Neural cell (in vitro differentiated cells): Measurements from ENCODE around the gene MACROD1. TPM values are rescaled to one million over a fixed set of nuclear protein-coding genes. Genes with fewer than 3 reads are reported as not detected.

Experiments used
- H2AFZ ChIP-seq: fragments of 200-600, 300-800 bp; sonication (generic), shearing (Covaris generic); 2 replicates; pipeline ENCODE4 v1.6.0; 2014; ENCODE audit warnings: low read depth, mild to moderate bottlenecking, antibody characterized with exemption, low read length, moderate library complexity
- H3F3A ChIP-seq: fragments of 200-600 bp; shearing (Covaris generic); 2 replicates; pipeline ENCODE4 v1.6.1; 2016; ENCODE audit warnings: mild to moderate bottlenecking, moderate library complexity, mixed read lengths, antibody characterized with exemption, low read length; ENCODE audit not compliant: insufficient read depth, poor library complexity, severe bottlenecking
- H3K27ac ChIP-seq: fragments of 200-600, 300-800 bp; sonication (generic), shearing (Covaris generic); 2 replicates; pipeline ENCODE4 v1.5.1; 2014; ENCODE audit warnings: mild to moderate bottlenecking, low read length, moderate library complexity
- H3K27me3 ChIP-seq: fragments of 300-800, 200-600 bp; sonication (generic), shearing (Covaris generic); 2 replicates; pipeline ENCODE4 v1.6.0; 2014; ENCODE audit warnings: mild to moderate bottlenecking, low read depth, low read length, moderate library complexity; ENCODE audit not compliant: insufficient read depth
- H3K36me3 ChIP-seq: fragments of 300-800, 200-600 bp; sonication (generic), shearing (Covaris generic); 2 replicates; pipeline ENCODE4 v1.5.1; 2014; ENCODE audit warnings: mild to moderate bottlenecking, antibody characterized with exemption, low read length, moderate library complexity; ENCODE audit not compliant: insufficient read depth
- H3K4me2 ChIP-seq: fragments of 300-800, 200-600 bp; sonication (generic), shearing (Covaris generic); 2 replicates; pipeline ENCODE4 v1.6.0; 2014; ENCODE audit warnings: mild to moderate bottlenecking, low read length
- H3K4me3 ChIP-seq: fragments of 300-800, 200-600 bp; sonication (generic), shearing (Covaris generic); 2 replicates; pipeline ENCODE4 v1.5.1; 2014; ENCODE audit warnings: mild to moderate bottlenecking, low read length, moderate library complexity
- H3K79me2 ChIP-seq: fragments of 200-600 bp; shearing (Covaris generic); replicated peaks from 2 replicates; pipeline ENCODE4 v1.6.0; 2014; ENCODE audit warnings: mild to moderate bottlenecking, low read length, moderate library complexity; ENCODE audit not compliant: insufficient read depth
- H3K9ac ChIP-seq: fragments of 300-800, 200-600 bp; sonication (generic), shearing (Covaris generic); 2 replicates; pipeline ENCODE4 v1.6.1; 2016; ENCODE audit warnings: mild to moderate bottlenecking, low read length, mixed read lengths
- H3K9me2 ChIP-seq: fragments of 200-600 bp; shearing (Covaris generic); 2 replicates; pipeline ENCODE4 v1.6.1; 2016; ENCODE audit warnings: mild to moderate bottlenecking, low read length, mixed read lengths; ENCODE audit not compliant: insufficient read depth
- H3K9me3 ChIP-seq: fragments of 200-600, 300-800 bp; sonication (generic), shearing (Covaris generic); 2 replicates; pipeline ENCODE4 v1.6.1; 2016; ENCODE audit warnings: mild to moderate bottlenecking, mixed run types, low read length, moderate library complexity, mixed read lengths
- H4K20me1 ChIP-seq: fragments of 200-600 bp; shearing (Covaris generic); 2 replicates; pipeline ENCODE4 v1.6.1; 2016; ENCODE audit warnings: mild to moderate bottlenecking, mixed run types; ENCODE audit not compliant: insufficient read depth
- EP300 ChIP-seq: fragments of 450-650 bp; conservative IDR thresholded peaks from 2 replicates; pipeline ENCODE4 v1.6.1; 2014; ENCODE audit warnings: antibody characterized with exemption, mild to moderate bottlenecking, moderate library complexity; ENCODE audit not compliant: poor library complexity, severe bottlenecking
- EZH2 ChIP-seq: fragments of 200-600, 300-800 bp; shearing (Covaris generic), sonication (generic); IDR thresholded peaks from 2 replicates; pipeline ENCODE4 v1.6.1; 2014; ENCODE audit warnings: antibody characterized with exemption, low read length, borderline replicate concordance, mild to moderate bottlenecking; ENCODE audit not compliant: insufficient read depth, poor library complexity, severe bottlenecking
- MXI1 ChIP-seq: fragments of 450-650 bp; conservative IDR thresholded peaks from 2 replicates; pipeline ENCODE4 v1.6.1; 2014; ENCODE audit warnings: antibody characterized with exemption, mild to moderate bottlenecking; ENCODE audit not compliant: poor library complexity, severe bottlenecking
- POLR2AphosphoS5 ChIP-seq: IDR thresholded peaks from 2 replicates; pipeline ENCODE4 v1.6.1; 2012
- RAD21 ChIP-seq: fragments of 450-650 bp; conservative IDR thresholded peaks from 2 replicates; pipeline ENCODE4 v1.6.1; 2014; ENCODE audit warnings: antibody characterized with exemption, mild to moderate bottlenecking, moderate library complexity
- SMC3 ChIP-seq: fragments of 450-650 bp; conservative IDR thresholded peaks from 2 replicates; pipeline ENCODE4 v1.6.1; 2014; ENCODE audit warnings: antibody characterized with exemption, mild to moderate bottlenecking, moderate library complexity; ENCODE audit not compliant: poor library complexity
- TAF1 ChIP-seq: IDR thresholded peaks from 2 replicates; pipeline ENCODE4 v1.6.1; 2012; ENCODE audit warnings: low read depth
- polyA plus RNA-seq: library from polyadenylated mRNA; depleted of rRNA; stranded (reverse); fragments of >200 nt; gene quantifications from 2 replicates; pipeline ENCODE4 v1.2.3, GENCODE V29; 2014
- TF ChIP-seq, protein P1 (sequence below): IDR thresholded peaks from 2 replicates; pipeline ENCODE4 v1.6.1; 2012; ENCODE audit warnings: borderline replicate concordance
- TF ChIP-seq, protein P2 (sequence below): fragments of 450-650 bp; IDR thresholded peaks from 2 replicates; pipeline ENCODE4 v1.5.1; 2014; ENCODE audit warnings: antibody characterized with exemption, mild to moderate bottlenecking, moderate library complexity; ENCODE audit not compliant: poor library complexity, severe bottlenecking

MACROD1 gene
- polyA plus RNA-seq, 1 donor from 2014 or later = 30.8 TPM

DNA sequence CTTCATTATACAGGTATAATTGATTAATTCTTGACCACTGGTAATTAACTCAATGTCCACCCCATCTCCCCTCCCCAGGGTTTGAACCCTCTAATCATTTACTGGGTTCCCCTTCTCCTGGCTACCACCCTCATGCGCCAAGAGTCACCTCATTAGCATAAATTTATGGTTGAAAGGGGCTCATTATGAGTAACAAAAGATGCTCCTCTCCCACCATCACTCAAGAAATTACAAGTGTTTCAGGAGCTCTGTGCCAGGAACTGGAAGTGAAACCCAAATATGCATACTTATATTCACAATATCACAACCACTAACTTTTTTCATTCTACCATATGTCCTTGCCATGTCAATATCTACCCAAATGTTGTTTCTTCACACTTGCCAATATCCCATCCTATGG lies 12.3 kb upstream of the MACROD1 start:
- Histone ChIP-seq H3K79me2 (no peaks in the 10 kb centered on the region), H3F3A (no peaks in the 10 kb centered on the region), H3K36me3 (no peaks in the 10 kb centered on the region), H3K9ac (no peak overlapping the region), H4K20me1 (no peaks in the 10 kb centered on the region), H3K9me3 (no peaks in the 10 kb centered on the region), H3K27me3 (no peaks in the 10 kb centered on the region), H3K4me3 (no peak overlapping the region), H2AFZ (no peak overlapping the region), H3K9me2 (no peaks in the 10 kb centered on the region), H3K27ac (no peak overlapping the region), H3K4me2 (no peak overlapping the region)
- TF ChIP-seq RAD21 (no peak), SMC3 (no peak), POLR2AphosphoS5 (no peak), TAF1 (no peak), EZH2 (no peak), EP300 (no peak), MXI1 (no peak)
- TF ChIP-seq, protein P1, sequence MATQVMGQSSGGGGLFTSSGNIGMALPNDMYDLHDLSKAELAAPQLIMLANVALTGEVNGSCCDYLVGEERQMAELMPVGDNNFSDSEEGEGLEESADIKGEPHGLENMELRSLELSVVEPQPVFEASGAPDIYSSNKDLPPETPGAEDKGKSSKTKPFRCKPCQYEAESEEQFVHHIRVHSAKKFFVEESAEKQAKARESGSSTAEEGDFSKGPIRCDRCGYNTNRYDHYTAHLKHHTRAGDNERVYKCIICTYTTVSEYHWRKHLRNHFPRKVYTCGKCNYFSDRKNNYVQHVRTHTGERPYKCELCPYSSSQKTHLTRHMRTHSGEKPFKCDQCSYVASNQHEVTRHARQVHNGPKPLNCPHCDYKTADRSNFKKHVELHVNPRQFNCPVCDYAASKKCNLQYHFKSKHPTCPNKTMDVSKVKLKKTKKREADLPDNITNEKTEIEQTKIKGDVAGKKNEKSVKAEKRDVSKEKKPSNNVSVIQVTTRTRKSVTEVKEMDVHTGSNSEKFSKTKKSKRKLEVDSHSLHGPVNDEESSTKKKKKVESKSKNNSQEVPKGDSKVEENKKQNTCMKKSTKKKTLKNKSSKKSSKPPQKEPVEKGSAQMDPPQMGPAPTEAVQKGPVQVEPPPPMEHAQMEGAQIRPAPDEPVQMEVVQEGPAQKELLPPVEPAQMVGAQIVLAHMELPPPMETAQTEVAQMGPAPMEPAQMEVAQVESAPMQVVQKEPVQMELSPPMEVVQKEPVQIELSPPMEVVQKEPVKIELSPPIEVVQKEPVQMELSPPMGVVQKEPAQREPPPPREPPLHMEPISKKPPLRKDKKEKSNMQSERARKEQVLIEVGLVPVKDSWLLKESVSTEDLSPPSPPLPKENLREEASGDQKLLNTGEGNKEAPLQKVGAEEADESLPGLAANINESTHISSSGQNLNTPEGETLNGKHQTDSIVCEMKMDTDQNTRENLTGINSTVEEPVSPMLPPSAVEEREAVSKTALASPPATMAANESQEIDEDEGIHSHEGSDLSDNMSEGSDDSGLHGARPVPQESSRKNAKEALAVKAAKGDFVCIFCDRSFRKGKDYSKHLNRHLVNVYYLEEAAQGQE = no peak
- TF ChIP-seq, protein P2, sequence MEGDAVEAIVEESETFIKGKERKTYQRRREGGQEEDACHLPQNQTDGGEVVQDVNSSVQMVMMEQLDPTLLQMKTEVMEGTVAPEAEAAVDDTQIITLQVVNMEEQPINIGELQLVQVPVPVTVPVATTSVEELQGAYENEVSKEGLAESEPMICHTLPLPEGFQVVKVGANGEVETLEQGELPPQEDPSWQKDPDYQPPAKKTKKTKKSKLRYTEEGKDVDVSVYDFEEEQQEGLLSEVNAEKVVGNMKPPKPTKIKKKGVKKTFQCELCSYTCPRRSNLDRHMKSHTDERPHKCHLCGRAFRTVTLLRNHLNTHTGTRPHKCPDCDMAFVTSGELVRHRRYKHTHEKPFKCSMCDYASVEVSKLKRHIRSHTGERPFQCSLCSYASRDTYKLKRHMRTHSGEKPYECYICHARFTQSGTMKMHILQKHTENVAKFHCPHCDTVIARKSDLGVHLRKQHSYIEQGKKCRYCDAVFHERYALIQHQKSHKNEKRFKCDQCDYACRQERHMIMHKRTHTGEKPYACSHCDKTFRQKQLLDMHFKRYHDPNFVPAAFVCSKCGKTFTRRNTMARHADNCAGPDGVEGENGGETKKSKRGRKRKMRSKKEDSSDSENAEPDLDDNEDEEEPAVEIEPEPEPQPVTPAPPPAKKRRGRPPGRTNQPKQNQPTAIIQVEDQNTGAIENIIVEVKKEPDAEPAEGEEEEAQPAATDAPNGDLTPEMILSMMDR = no peak

DNA sequence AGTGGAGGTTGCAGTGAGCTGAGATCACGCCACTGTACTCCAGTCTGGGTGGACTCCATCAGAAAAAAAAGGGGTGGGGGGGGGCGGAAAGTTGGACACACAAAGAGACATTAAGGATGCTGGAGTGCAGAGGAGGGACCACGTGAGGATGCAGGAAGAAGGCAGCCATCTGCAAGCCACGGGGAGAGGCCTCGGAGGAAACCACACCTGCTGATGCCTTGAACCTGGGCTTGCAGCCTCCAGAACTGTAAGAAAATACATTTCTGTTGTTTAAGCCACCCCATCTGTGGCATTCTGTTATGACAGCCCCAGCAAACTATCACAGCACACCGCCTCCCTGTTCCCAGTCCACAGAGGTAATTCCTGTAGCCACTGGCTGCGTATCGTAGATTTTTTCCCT lies 10.8 kb upstream of the MACROD1 start:
- Histone ChIP-seq H3K27me3 (no peaks in the 10 kb centered on the region), H4K20me1 (no peaks in the 10 kb centered on the region), H3F3A (no peaks in the 10 kb centered on the region), H3K9ac (no peak overlapping the region), H3K36me3 (no peaks in the 10 kb centered on the region), H3K9me2 (no peaks in the 10 kb centered on the region), H3K4me3 (no peak overlapping the region), H2AFZ (no peak overlapping the region), H3K27ac (no peak overlapping the region), H3K9me3 (no peaks in the 10 kb centered on the region), H3K79me2 (no peaks in the 10 kb centered on the region), H3K4me2 (no peak overlapping the region)
- TF ChIP-seq, protein P2 = no peak
- TF ChIP-seq SMC3 (no peak), EZH2 (no peak)
